SK-N-SH (cell line): ENCODE measurements around the gene REC8. TPM values are rescaled to one million over a fixed set of nuclear protein-coding genes. Genes with fewer than 3 reads are reported as not detected.

Experiments used
- CTCF ChIA-PET: fragments of 300-600, 350-600 bp; formaldehyde crosslinking; extraction: SDS; loops from one replicate; lab custom pipeline; 2021; lab: Yijun Ruan, JAX
- POLR2A ChIA-PET: fragments of 350-600 bp; sonication (Branson Sonifier 250); formaldehyde crosslinking; extraction: SDS; loops from one replicate; lab custom pipeline; 2020; ENCODE audit warnings: antibody characterized with exemption, inconsistent platforms; lab: Yijun Ruan, JAX
- DNase-seq: peaks from one replicate; pipeline ENCODE4 v3.0.0; 2012
- H2AFZ ChIP-seq: fragments of 200-600 bp; sonication (generic); 2 replicates; pipeline ENCODE4 v1.8.1; 2016; ENCODE audit warnings: antibody characterized with exemption, mild to moderate bottlenecking, low read depth
- H3F3A ChIP-seq: fragments of 200-600 bp; sonication (generic); replicated peaks from 2 replicates; pipeline ENCODE3; 2016; ENCODE audit warnings: antibody characterized with exemption, mild to moderate bottlenecking; ENCODE audit not compliant: insufficient read depth
- H3K27ac ChIP-seq, 2 experiments: fragments of 200-500 bp in 1 of 2; fragments of 200-600 bp in 1 of 2; sonication (Bioruptor generic) in 1 of 2; sonication (generic), shearing (Covaris generic) in 1 of 2; 2 replicates each; pipeline versions ENCODE4 v1.5.1 to v1.6.1; 2014 to 2016; ENCODE audit warnings: low read depth in 2 of 2, inconsistent platforms in 1 of 2, low read length in 1 of 2, mild to moderate bottlenecking in 1 of 2, mixed read lengths in 1 of 2
- H3K27me3 ChIP-seq: fragments of 200-600 bp; sonication (generic), shearing (Covaris generic); 2 replicates; pipeline ENCODE4 v1.6.1; 2016; ENCODE audit warnings: mixed run types; ENCODE audit not compliant: insufficient read depth
- H3K36me3 ChIP-seq, 2 experiments: fragments of 200-500 bp in 1 of 2; fragments of 200-600 bp in 1 of 2; sonication (Bioruptor generic) in 1 of 2; sonication (generic) in 1 of 2; replicated peaks in 1 of 2; 2 replicates each; pipeline versions ENCODE3 to v1.5.1; 2014 to 2016; ENCODE audit warnings: low read length in 1 of 2, mild to moderate bottlenecking in 1 of 2; ENCODE audit not compliant: insufficient read depth in 2 of 2, control insufficient read depth in 1 of 2
- H3K4me1 ChIP-seq, 2 experiments: fragments of 200-500 bp in 1 of 2; fragments of 200-600 bp in 1 of 2; sonication (Bioruptor generic) in 1 of 2; sonication (generic), shearing (Covaris generic) in 1 of 2; 2 replicates each; pipeline versions ENCODE4 v1.5.1 to v1.6.1; 2014 to 2016; ENCODE audit warnings: low read depth in 1 of 2, low read length in 1 of 2, mixed run types in 1 of 2; ENCODE audit not compliant: insufficient read depth in 2 of 2, control insufficient read depth in 1 of 2
- H3K4me2 ChIP-seq: fragments of 200-600 bp; sonication (generic), shearing (Covaris generic); 2 replicates; pipeline ENCODE4 v1.6.1; 2017; ENCODE audit warnings: mixed run types
- H3K4me3 ChIP-seq, 2 experiments: fragments of 200-500 bp in 1 of 2; fragments of 200-600 bp in 1 of 2; sonication (Bioruptor generic) in 1 of 2; sonication (generic), shearing (Covaris generic) in 1 of 2; 2 replicates each; pipeline versions ENCODE4 v1.5.1 to v1.8.1; 2014 to 2016; ENCODE audit warnings: low read depth in 2 of 2, inconsistent platforms in 1 of 2, low read length in 1 of 2, mild to moderate bottlenecking in 1 of 2, mixed read lengths in 1 of 2, moderate library complexity in 1 of 2
- H3K79me2 ChIP-seq: fragments of 200-600 bp; sonication (generic); 2 replicates; pipeline ENCODE4 v1.8.1; 2017; ENCODE audit warnings: mild to moderate bottlenecking; ENCODE audit not compliant: insufficient read depth
- H3K9ac ChIP-seq: fragments of 200-600 bp; sonication (generic); 2 replicates; pipeline ENCODE4 v1.6.1; 2017; ENCODE audit warnings: mixed run types
- H3K9me2 ChIP-seq: fragments of 200-600 bp; sonication (generic); 2 replicates; pipeline ENCODE4 v1.6.1; 2017; ENCODE audit warnings: mixed run types
- H3K9me3 ChIP-seq: fragments of 200-600 bp; sonication (generic); 2 replicates; pipeline ENCODE4 v1.6.1; 2017; ENCODE audit warnings: mixed run types, mild to moderate bottlenecking, moderate library complexity
- H4K20me1 ChIP-seq: fragments of 200-600 bp; sonication (generic); 2 replicates; pipeline ENCODE4 v1.6.1; 2017; ENCODE audit warnings: mild to moderate bottlenecking, mixed run types; ENCODE audit not compliant: insufficient read depth
- CHD2 ChIP-seq: fragments of 150-350 bp; IDR thresholded peaks from 2 replicates; pipeline ENCODE4 v1.6.1; 2018; ENCODE audit warnings: low read length; ENCODE audit not compliant: partially characterized antibody
- ELF1 ChIP-seq: IDR thresholded peaks from 2 replicates; pipeline ENCODE4 v1.4.0; 2012
- EP300 ChIP-seq, 2 experiments: IDR thresholded peaks; 2 replicates each; pipeline versions ENCODE4 v1.4.0 to v1.6.1; 2012; ENCODE audit warnings: borderline replicate concordance in 1 of 2, low read depth in 1 of 2, low read length in 1 of 2
- FOSL2 ChIP-seq: IDR thresholded peaks from 2 replicates; pipeline ENCODE4 v1.4.0; 2012; ENCODE audit warnings: low read depth, mild to moderate bottlenecking, moderate library complexity, borderline replicate concordance
- FOXM1 ChIP-seq: IDR thresholded peaks from 2 replicates; pipeline ENCODE4 v1.4.0; 2012; ENCODE audit warnings: low read depth, mild to moderate bottlenecking
- GABPA ChIP-seq: IDR thresholded peaks from 2 replicates; pipeline ENCODE4 v1.4.0; 2012; ENCODE audit warnings: low read depth, mild to moderate bottlenecking
- GATA2 ChIP-seq: sonication (generic); formaldehyde crosslinking; IDR thresholded peaks from 2 replicates; pipeline ENCODE4 v1.5.0; 2020; ENCODE audit warnings: mild to moderate bottlenecking, missing genetic modification reagents
- MEF2A ChIP-seq: IDR thresholded peaks from 2 replicates; pipeline ENCODE4 v1.4.0; 2012; ENCODE audit warnings: low read depth, borderline replicate concordance
- MXI1 ChIP-seq: IDR thresholded peaks from 2 replicates; pipeline ENCODE4 v1.6.1; 2012; ENCODE audit warnings: mild to moderate bottlenecking, low read depth, low read length, improper control_type of control experiment
- NFIC ChIP-seq: IDR thresholded peaks from 2 replicates; pipeline ENCODE4 v1.4.0; 2012; ENCODE audit warnings: borderline replicate concordance
- NRF1 ChIP-seq: IDR thresholded peaks from 2 replicates; pipeline ENCODE4 v1.6.1; 2012; ENCODE audit warnings: low read depth, mild to moderate bottlenecking, low read length
- RAD21 ChIP-seq: IDR thresholded peaks from 2 replicates; pipeline ENCODE4 v1.6.1; 2012; ENCODE audit warnings: mild to moderate bottlenecking, low read length
- SMC3 ChIP-seq: IDR thresholded peaks from 2 replicates; pipeline ENCODE4 v1.6.1; 2012; ENCODE audit warnings: low read depth, low read length, improper control_type of control experiment
- TAF1 ChIP-seq: IDR thresholded peaks from 2 replicates; pipeline ENCODE4 v1.6.1; 2012; ENCODE audit warnings: low read depth, mild to moderate bottlenecking, low read length, moderate library complexity, borderline replicate concordance
- YY1 ChIP-seq: IDR thresholded peaks from 2 replicates; pipeline ENCODE4 v1.4.0; 2012; ENCODE audit warnings: low read depth, mild to moderate bottlenecking
- WGBS: methylation state at CpG from one replicate; pipeline ENCODE4 v1.1.6; 2017; ENCODE audit warnings: low lambda C conversion rate; 5-methylcytosine and 5-hydroxymethylcytosine counted together
- polyA plus RNA-seq, 3 experiments: library from polyadenylated mRNA; depleted of rRNA; stranded (reverse); fragments of >200 nt; gene quantifications; 2 replicates each; pipeline ENCODE4 v1.2.3, GENCODE V29; 2012
- TF ChIP-seq, protein P1 (sequence below): fragments of 200-600 bp; sonication (generic); IDR thresholded peaks from 2 replicates; pipeline ENCODE4 v1.6.1; 2017; ENCODE audit warnings: antibody characterized with exemption, mild to moderate bottlenecking, moderate library complexity
- TF ChIP-seq, protein P2 (sequence below): fragments of 150-350 bp; IDR thresholded peaks from 2 replicates; pipeline ENCODE4 v1.6.1; 2016; ENCODE audit warnings: mild to moderate bottlenecking, low read depth, low read length
- TF ChIP-seq, protein P3 (sequence below): IDR thresholded peaks from 2 replicates; pipeline ENCODE4; 2012
- TF ChIP-seq, protein P4 (sequence below): fragments of 150-350 bp; IDR thresholded peaks from 2 replicates; pipeline ENCODE4 v1.6.1; 2017; ENCODE audit warnings: antibody characterized with exemption, low read length, low read depth, borderline replicate concordance
- TF ChIP-seq, protein P5 (sequence below): IDR thresholded peaks from 2 replicates; pipeline ENCODE4 v1.4.0; 2012; ENCODE audit warnings: low read depth, borderline replicate concordance

Gene REC8
- polyA plus RNA-seq, 1 of the 3 experiments (the other 2 are of a cell fraction) = 23.2 TPM

DNA sequence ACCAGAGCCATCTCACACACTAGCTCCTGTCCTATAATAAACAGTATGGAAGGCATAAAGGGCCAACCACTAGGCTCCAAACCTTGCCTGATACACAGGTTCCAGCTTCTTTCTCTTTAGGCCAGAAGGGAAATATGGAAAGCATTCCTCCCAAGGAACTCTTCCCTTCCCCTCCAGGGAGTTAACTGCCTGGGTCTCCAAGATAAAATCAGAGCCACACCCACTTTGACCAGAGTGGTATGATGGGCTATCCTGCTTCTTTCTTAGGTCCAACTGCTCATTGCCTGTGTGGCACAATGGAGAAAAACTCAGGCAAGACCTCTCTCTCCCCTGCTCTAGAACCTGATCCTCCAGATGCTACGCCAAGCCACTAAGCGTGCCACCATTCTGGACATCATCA is 35.7 kb downstream of the REC8 start:
- peaks cover 8% of the 10 kb centered on the region for H3F3A ChIP-seq
- no peaks in the 10 kb centered on the region for H3K9me3 ChIP-seq
- no peak overlapping the region for H3K4me2 ChIP-seq
- 95% methylated on average over 2 of the region's 2 CpGs for WGBS
- H3K27ac ChIP-seq = no peak overlapping the region
- CTCF ChIA-PET = interaction anchor here (1.1 to 1.2 kb wide), 2 partner anchors 8 to 101 kb away, joined by 3 to 4 read pairs; partner anchors contain the start of gene MDP1
- no peak for DNase-seq
- H3K9me2 ChIP-seq = no peaks in the 10 kb centered on the region
- H3K4me1 ChIP-seq = no peaks in the 10 kb centered on the region; a peak in 1 of 4 replicates
- TF ChIP-seq SMC3 (no peak), GABPA (no peak), YY1 (no peak), RAD21 (no peak), NFIC (no peak), CHD2 (no peak), GATA2 (no peak), ELF1 (no peak), EP300 (IDR thresholded peaks at IDR 0.05; ENCODE audit: borderline replicate concordance in 1 of 2, low read depth in 1 of 2, low read length in 1 of 2) (no peak), TAF1 (no peak), NRF1 (no peak), MEF2A (no peak), MXI1 (no peak), FOXM1 (no peak), FOSL2 (no peak)
- TF ChIP-seq, protein P1, sequence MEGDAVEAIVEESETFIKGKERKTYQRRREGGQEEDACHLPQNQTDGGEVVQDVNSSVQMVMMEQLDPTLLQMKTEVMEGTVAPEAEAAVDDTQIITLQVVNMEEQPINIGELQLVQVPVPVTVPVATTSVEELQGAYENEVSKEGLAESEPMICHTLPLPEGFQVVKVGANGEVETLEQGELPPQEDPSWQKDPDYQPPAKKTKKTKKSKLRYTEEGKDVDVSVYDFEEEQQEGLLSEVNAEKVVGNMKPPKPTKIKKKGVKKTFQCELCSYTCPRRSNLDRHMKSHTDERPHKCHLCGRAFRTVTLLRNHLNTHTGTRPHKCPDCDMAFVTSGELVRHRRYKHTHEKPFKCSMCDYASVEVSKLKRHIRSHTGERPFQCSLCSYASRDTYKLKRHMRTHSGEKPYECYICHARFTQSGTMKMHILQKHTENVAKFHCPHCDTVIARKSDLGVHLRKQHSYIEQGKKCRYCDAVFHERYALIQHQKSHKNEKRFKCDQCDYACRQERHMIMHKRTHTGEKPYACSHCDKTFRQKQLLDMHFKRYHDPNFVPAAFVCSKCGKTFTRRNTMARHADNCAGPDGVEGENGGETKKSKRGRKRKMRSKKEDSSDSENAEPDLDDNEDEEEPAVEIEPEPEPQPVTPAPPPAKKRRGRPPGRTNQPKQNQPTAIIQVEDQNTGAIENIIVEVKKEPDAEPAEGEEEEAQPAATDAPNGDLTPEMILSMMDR = no peak
- TF ChIP-seq, protein P2, sequence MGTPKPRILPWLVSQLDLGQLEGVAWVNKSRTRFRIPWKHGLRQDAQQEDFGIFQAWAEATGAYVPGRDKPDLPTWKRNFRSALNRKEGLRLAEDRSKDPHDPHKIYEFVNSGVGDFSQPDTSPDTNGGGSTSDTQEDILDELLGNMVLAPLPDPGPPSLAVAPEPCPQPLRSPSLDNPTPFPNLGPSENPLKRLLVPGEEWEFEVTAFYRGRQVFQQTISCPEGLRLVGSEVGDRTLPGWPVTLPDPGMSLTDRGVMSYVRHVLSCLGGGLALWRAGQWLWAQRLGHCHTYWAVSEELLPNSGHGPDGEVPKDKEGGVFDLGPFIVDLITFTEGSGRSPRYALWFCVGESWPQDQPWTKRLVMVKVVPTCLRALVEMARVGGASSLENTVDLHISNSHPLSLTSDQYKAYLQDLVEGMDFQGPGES = no peak
- TF ChIP-seq, protein P3, sequence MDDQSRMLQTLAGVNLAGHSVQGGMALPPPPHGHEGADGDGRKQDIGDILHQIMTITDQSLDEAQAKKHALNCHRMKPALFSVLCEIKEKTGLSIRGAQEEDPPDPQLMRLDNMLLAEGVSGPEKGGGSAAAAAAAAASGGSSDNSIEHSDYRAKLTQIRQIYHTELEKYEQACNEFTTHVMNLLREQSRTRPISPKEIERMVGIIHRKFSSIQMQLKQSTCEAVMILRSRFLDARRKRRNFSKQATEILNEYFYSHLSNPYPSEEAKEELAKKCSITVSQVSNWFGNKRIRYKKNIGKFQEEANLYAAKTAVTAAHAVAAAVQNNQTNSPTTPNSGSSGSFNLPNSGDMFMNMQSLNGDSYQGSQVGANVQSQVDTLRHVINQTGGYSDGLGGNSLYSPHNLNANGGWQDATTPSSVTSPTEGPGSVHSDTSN = no peak
- TF ChIP-seq, protein P4, sequence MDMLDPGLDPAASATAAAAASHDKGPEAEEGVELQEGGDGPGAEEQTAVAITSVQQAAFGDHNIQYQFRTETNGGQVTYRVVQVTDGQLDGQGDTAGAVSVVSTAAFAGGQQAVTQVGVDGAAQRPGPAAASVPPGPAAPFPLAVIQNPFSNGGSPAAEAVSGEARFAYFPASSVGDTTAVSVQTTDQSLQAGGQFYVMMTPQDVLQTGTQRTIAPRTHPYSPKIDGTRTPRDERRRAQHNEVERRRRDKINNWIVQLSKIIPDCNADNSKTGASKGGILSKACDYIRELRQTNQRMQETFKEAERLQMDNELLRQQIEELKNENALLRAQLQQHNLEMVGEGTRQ = no peak
- TF ChIP-seq, protein P5, sequence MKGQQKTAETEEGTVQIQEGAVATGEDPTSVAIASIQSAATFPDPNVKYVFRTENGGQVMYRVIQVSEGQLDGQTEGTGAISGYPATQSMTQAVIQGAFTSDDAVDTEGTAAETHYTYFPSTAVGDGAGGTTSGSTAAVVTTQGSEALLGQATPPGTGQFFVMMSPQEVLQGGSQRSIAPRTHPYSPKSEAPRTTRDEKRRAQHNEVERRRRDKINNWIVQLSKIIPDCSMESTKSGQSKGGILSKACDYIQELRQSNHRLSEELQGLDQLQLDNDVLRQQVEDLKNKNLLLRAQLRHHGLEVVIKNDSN = no peak
- POLR2A ChIA-PET = interaction anchor here (1.1 kb wide), 1 partner anchor 12 kb away, joined by 3 read pairs; the partner anchor contains the start of gene TM9SF1
- peaks cover 53 to 55% of the 10 kb centered on the region in 2 experiments for H3K36me3 ChIP-seq
- H3K79me2 ChIP-seq = peaks cover 23% of the 10 kb centered on the region
- H4K20me1 ChIP-seq = no peaks in the 10 kb centered on the region
- no peak overlapping the region for H3K9ac ChIP-seq
- no peak overlapping the region for H2AFZ ChIP-seq
- H3K4me3 ChIP-seq = no peak overlapping the region
- no peaks in the 10 kb centered on the region for H3K27me3 ChIP-seq
